Eye (tissue), 1 donor: Measurements from ENCODE around the gene ENTREP3.
A peak's percentile ranks its signal among the peaks of the same experiment; 100 is the strongest.
"Not testable (repeated sequence)": the region's sequence is repeated elsewhere in the genome, so short reads cannot be mapped to it uniquely, and the experiment has no call there.

Experiments used
- DNase-seq: peaks from one replicate; pipeline ENCODE4 v3.0.0-alpha.2; 2015

ENTREP3 gene

GRCh38 chr1:155220211-155220965, 34.9 kb downstream of the ENTREP3 start:
- not testable (repeated sequence) for DNase-seq

GRCh38 chr1:155219592-155220031, 35.7 kb downstream of the ENTREP3 start:
- peak; percentile 78 for DNase-seq

DNA sequence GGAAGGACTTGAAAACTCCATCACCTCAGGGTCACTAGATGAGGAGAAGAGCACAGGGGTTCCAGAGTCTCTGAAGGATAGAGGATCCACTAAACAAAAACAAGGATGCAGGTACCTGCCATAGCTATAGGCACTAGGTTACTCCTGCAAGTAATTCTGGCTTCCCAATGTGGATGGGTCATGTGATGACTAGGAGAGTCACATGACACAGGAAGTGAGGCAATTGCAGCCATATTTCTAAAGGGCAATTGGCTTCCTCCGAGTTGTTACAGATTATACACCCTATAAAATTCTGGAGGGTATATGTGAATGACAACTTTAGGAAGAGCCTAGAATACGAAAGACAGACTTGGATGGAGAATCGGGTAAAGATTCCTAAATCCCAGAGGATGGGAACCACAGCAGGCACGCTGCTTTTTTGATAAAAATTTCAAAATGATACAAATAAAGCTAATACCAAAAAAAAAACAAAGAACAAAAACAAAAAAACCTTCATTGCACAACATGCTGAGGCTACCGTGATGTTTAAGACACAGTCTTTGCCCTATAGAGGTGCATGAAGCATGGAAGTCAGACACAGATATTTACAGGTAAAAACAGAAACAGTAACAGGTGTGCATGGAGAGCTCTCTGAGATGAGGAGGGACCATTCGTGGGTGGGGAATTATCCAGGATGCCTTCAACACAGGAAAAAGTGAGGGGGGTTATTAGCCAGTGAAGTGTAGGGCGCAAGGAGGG, 36.3 kb downstream of the ENTREP3 start:
- peak; percentile 95 for DNase-seq

DNA sequence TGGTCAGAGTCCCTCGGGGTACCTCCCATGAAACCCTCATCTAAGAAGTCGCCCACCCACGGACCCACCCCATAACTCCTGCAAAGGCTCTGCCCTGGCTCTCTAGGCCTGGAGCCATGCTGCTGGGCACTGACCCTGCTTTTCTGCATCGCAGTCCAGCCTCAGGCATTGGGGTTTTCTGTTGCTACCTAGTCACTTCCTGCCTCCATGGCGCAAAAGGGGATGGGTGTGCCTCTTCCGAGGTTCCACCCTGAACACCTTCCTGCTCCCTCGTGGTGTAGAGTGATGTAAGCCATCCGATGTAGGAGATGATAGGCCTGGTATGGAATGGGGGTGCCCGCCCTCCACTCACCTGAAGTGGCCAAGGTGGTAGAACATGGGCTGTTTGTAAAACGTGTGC, 40.6 kb downstream of the ENTREP3 start:
- DNase-seq, result not testable (repeated sequence)

DNA sequence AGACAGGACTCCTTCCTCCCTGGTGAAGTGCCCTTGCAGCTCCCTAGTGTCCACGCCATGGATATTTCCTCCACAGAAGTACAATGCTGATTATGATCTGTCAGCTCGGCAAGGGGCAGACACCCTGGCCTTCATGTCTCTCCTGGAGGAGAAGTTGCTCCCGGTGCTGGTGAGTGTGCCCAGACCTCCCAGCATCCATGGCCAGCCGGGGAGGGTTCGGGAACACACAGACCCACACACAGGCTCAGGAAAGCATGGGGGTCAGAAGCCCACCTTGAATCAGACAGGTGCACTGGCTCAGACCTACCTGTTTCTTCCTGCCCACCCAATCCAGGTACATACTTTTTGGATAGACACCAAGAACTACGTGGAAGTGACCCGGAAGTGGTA, 43.2 kb downstream of the ENTREP3 start:
- DNase-seq, result not testable (repeated sequence)

DNA sequence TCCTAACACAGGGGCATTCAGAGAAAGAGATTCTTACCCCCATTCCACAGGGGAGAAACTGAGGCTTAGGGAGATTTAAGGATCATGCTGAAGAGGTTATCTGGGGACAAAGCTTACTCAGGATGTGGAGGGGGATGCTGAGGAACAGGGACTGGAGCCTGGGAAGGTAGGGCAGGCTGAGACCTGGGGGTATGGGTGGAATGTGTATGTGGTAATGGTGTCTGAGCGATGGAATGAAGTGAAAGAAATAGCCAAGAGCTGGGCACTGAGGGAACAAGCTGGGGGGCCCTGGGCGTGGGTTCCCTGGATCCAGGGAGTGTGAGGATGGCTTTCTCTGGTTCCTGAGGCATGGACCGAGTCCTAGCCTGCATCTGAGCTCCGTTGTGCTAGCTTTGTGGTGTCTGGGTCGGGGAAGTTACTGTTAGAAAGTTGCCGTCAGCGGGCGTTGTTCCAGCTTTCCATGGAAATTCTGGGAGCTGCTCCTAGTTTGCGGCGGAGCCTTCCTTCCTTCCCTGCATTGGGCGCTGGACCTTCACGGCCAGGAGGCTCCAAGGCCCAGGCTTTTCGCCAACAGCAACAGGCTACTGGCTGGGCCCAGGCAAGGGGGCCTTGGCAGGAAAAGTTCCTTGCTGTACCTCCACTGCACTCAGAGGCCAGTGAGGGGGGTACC, 43.8 kb downstream of the ENTREP3 start:
- DNase-seq, result not testable (repeated sequence)

DNA sequence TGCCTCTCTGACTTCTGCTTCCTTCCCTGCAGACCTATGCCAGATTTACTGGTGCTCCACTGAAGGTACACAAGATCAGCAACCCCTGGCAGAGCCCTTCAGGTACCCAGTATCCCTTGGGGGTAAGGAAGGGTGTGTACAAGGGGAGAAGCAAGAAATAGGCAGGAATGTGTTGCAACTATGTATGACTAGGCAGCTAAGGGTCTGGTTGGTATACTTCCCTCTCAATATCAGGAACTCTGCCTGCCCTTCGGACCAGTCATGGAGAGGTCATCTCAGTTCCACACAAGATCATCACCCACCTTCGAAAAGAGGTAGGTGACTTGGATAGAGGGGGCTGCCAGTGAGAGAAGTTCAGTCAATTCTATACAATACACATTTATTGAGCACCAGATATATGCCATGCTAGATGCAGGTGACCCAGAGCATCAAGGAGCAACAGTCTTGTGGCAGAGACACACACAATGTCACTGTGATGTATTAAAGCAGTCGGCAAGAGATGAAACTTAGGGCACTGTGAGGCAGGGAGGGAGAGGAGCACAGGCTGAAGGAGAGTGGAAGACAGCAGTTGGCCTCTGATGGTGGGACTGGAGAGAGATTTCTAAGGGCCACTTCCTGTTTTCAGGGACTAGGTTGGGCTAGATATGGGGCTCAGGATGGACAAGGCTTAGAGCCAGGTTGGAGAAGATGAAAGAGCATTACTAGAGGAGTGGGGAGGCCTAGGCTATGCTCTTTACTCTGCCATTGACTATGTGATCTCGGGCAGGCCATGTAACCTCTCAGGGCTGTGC, 44.8 kb downstream of the ENTREP3 start:
- no peak for DNase-seq

DNA sequence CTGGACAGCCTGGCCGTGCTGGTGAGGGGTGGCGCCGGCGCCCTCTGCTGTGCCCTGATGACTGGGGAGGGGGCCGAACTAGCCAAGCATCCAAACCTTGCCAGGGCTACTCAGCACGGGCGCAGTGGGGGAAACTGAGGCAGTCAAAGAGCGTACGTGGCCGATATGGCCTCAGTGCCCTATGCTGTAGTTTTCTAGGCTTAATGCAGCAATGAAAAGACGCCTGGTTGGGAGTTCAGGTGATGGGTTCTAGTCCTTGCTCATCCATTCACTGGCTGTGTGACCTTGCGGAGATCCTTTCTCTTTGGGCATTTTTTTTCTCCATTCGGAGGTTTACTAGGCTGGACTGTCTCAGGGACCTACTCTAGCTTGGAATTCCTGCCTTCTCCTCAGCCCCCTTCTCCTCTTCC, 46.0 kb downstream of the ENTREP3 start:
- DNase-seq, result no peak

- DNase-seq, result peak; percentile 97
Measured at GRCh38 chr1:155208541-155209311, 46.6 kb downstream of the ENTREP3 start, which contains the start of gene MTX1. Gene MTX1, plus strand, starts transcription at chr1:155208695. Its CDS starts 110 bp downstream, at chr1:155208805.

DNA sequence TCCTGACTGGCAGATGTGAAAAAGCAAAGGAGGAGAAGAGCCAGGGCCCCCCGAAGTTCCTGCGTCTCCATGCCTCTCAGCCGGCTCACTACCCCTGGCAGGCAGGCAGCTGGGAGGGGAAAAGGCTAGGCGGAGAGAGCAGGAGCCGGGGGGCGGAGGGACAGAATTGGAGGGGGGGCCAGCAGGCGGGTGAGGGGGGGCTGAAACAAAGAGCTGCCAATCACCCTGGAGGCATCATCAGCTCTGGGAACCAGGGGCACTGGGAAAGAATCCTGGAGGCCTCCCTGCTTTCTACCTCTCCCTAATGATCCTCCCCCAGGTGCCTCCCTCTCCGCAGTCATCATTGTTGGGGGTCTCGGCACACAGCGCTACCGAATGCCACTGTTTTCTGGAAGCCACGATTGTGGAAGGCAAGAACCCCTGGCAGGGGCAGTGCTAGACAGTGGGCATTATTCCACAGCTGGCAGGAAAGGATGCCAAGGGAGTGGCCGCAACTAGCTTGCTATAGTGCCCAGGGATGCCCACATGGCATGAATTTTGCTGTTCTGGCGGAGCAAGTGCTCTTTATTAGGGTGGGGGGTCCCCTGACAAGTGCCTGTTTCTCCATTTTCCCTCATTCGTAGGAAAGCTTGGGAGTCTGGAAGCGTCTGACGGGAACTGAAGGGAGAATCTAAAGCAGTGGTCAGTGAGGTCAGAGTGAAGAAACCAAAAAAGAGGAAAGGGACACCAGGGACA, 47.3 kb downstream of the ENTREP3 start, which contains the start of gene THBS3:
TSS of gene THBS3 (minus strand) at position 92 of the 735 bp plus-strand sequence. CDS start at position 71, 21 bp downstream.
- DNase-seq, result peak; percentile 92

GRCh38 chr1:155206891-155207805, 48.1 kb downstream of the ENTREP3 start:
- peak; percentile 94 for DNase-seq

GRCh38 chr1:155205969-155206593, 49.2 kb downstream of the ENTREP3 start:
- DNase-seq, result no peak

GRCh38 chr1:155205035-155205434, 50.2 kb downstream of the ENTREP3 start:
- no peak for DNase-seq

GRCh38 chr1:155202731-155203515, 52.4 kb downstream of the ENTREP3 start:
- no peak for DNase-seq

- DNase-seq, result no peak
Measured at GRCh38 chr1:155202198-155202597, 53.1 kb downstream of the ENTREP3 start.

GRCh38 chr1:155200920-155201319, 54.4 kb downstream of the ENTREP3 start:
- DNase-seq, result no peak

GRCh38 chr1:155199792-155200191, 55.5 kb downstream of the ENTREP3 start:
- no peak for DNase-seq

DNA sequence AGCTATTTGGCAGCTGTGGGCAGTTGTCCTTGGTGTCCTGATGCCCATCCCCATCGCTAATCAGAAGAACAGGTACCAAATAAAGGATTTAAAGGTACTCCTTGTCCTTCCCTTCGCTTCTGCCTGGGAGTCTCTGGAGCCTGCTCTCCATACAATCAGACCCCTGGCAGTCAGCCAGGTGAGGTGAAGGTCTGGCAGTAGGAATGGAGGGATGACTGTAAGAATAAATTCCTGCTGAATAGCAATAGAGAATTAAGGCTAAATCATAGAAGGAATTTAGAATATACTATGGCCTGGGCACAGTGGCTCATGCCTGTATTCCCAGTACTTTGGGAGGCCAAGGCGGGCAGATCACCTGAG, 56.8 kb downstream of the ENTREP3 start:
- DNase-seq, result no peak
